H9 (cell line): ENCODE data around the gene IMPDH1. TPM values are rescaled to one million over a fixed set of nuclear protein-coding genes. Genes with fewer than 3 reads are reported as not detected.
A peak's percentile ranks its signal among the peaks of the same experiment; 100 is the strongest.

Source experiments
- DNase-seq: peaks from one replicate; pipeline ENCODE4 v3.0.0-alpha.2; 2017
- H2AFZ ChIP-seq: one replicate; pipeline ENCODE4 v1.6.1; 2013; ENCODE audit warnings: mild to moderate bottlenecking, low read length, control low read depth, moderate library complexity
- H2AK5ac ChIP-seq: 2 replicates; pipeline ENCODE4 v1.6.1; 2013; ENCODE audit warnings: low read length, control low read depth, mixed read lengths; ENCODE audit not compliant: insufficient read length
- H2BK120ac ChIP-seq: one replicate; pipeline ENCODE4 v1.6.1; 2013; ENCODE audit warnings: low read depth, mild to moderate bottlenecking, low read length, control low read depth, inconsistent platforms; ENCODE audit not compliant: poor library complexity, severe bottlenecking
- H2BK12ac ChIP-seq: 2 replicates; pipeline ENCODE4 v1.6.1; 2013; ENCODE audit warnings: low read length, control low read depth, mixed read lengths, low read depth; ENCODE audit not compliant: insufficient read length
- H2BK15ac ChIP-seq: 2 replicates; pipeline ENCODE4 v1.6.1; 2013; ENCODE audit warnings: low read depth, low read length, control low read depth
- H2BK20ac ChIP-seq: one replicate; pipeline ENCODE4 v1.6.1; 2013; ENCODE audit warnings: low read depth, mild to moderate bottlenecking, low read length, control low read depth, inconsistent platforms; ENCODE audit not compliant: poor library complexity, severe bottlenecking
- H2BK5ac ChIP-seq: 2 replicates; pipeline ENCODE4 v1.6.1; 2013; ENCODE audit warnings: low read length, control low read depth, mixed read lengths; ENCODE audit not compliant: insufficient read length
- H3K14ac ChIP-seq: 2 replicates; pipeline ENCODE4 v1.6.1; 2013; ENCODE audit warnings: low read length, control low read depth; ENCODE audit not compliant: insufficient read depth
- H3K18ac ChIP-seq: 2 replicates; pipeline ENCODE4 v1.6.1; 2013; ENCODE audit warnings: low read depth, mild to moderate bottlenecking, mixed read lengths, low read length, control low read depth; ENCODE audit not compliant: insufficient read length
- H3K23ac ChIP-seq: 2 replicates; pipeline ENCODE4 v1.6.1; 2013; ENCODE audit warnings: low read length, control low read depth, mixed read lengths, low read depth; ENCODE audit not compliant: insufficient read length
- H3K23me2 ChIP-seq: 2 replicates; pipeline ENCODE4 v1.6.1; 2013; ENCODE audit warnings: low read depth, mild to moderate bottlenecking, mixed read lengths, low read length, control low read depth; ENCODE audit not compliant: insufficient read length, poor library complexity, severe bottlenecking
- H3K27ac ChIP-seq: 2 replicates; pipeline ENCODE4 v1.5.1; 2013; ENCODE audit warnings: low read length, control low read depth, mixed read lengths, low read depth; ENCODE audit not compliant: insufficient read length
- H3K27me3 ChIP-seq: 2 replicates; pipeline ENCODE4 v1.6.1; 2013; ENCODE audit warnings: low read length, control low read depth, inconsistent platforms; ENCODE audit not compliant: insufficient read depth
- H3K4ac ChIP-seq: 2 replicates; pipeline ENCODE4 v1.6.1; 2013; ENCODE audit warnings: low read depth, mild to moderate bottlenecking, control low read depth, inconsistent platforms, low read length, moderate library complexity
- H3K4me1 ChIP-seq: 2 replicates; pipeline ENCODE4 v1.6.1; 2013; ENCODE audit warnings: low read length, control low read depth, inconsistent platforms; ENCODE audit not compliant: insufficient read depth
- H3K4me2 ChIP-seq: 2 replicates; pipeline ENCODE4 v1.6.1; 2013; ENCODE audit warnings: low read length, control low read depth, mixed read lengths; ENCODE audit not compliant: insufficient read length, insufficient read depth
- H3K56ac ChIP-seq: 2 replicates; pipeline ENCODE4 v1.6.1; 2013; ENCODE audit warnings: low read depth, mild to moderate bottlenecking, mixed read lengths, low read length, control low read depth; ENCODE audit not compliant: insufficient read length
- H3K79me1 ChIP-seq: 2 replicates; pipeline ENCODE4 v1.6.1; 2013; ENCODE audit warnings: low read depth, mild to moderate bottlenecking, moderate library complexity, low read length, control low read depth, inconsistent platforms; ENCODE audit not compliant: insufficient read depth, poor library complexity, severe bottlenecking
- H3K79me2 ChIP-seq: 2 replicates; pipeline ENCODE4 v1.6.1; 2013; ENCODE audit warnings: low read length, control low read depth, inconsistent platforms; ENCODE audit not compliant: insufficient read depth
- H3K9ac ChIP-seq: 2 replicates; pipeline ENCODE4 v1.6.1; 2013; ENCODE audit warnings: low read length, control low read depth, mixed read lengths; ENCODE audit not compliant: insufficient read length; ENCODE audit errors: extremely low read depth
- H3K9me3 ChIP-seq: one replicate; pipeline ENCODE4 v1.6.1; 2013; ENCODE audit warnings: low read depth, low read length, inconsistent platforms; ENCODE audit not compliant: control insufficient read depth
- H3T11ph ChIP-seq: one replicate; pipeline ENCODE4 v1.6.1; 2013; ENCODE audit warnings: mild to moderate bottlenecking, low read length, control low read depth, inconsistent platforms
- H4K20me1 ChIP-seq: one replicate; pipeline ENCODE4 v1.6.1; 2013; ENCODE audit not compliant: control insufficient read depth, insufficient read length, insufficient read depth
- H4K5ac ChIP-seq: 2 replicates; pipeline ENCODE4 v1.6.1; 2013; ENCODE audit warnings: low read depth, mild to moderate bottlenecking, mixed read lengths, low read length, control low read depth; ENCODE audit not compliant: insufficient read length
- H4K8ac ChIP-seq: replicated peaks from 2 replicates; pipeline ENCODE4 v1.6.1; 2013; ENCODE audit warnings: low read length, control low read depth, mixed read lengths, low read depth; ENCODE audit not compliant: insufficient read length
- H4K91ac ChIP-seq: 2 replicates; pipeline ENCODE4 v1.6.1; 2013; ENCODE audit warnings: low read depth, mild to moderate bottlenecking, moderate library complexity, mixed read lengths, low read length, control low read depth; ENCODE audit not compliant: insufficient read length
- H3K27ac Mint-ChIP-seq, 3 experiments: 2 replicates in 2 of 3; 3 replicates in 1 of 3; pipeline ENCODE4 v1.8.0; 2020 to 2021; ENCODE audit warnings: mixed read lengths in 3 of 3, mild to moderate bottlenecking in 1 of 3, moderate library complexity in 1 of 3
- H3K27me3 Mint-ChIP-seq: 2 replicates; pipeline ENCODE4 v1.8.0; 2021; ENCODE audit warnings: low read depth, mild to moderate bottlenecking, moderate library complexity, mixed read lengths
- H3K36me3 Mint-ChIP-seq, 3 experiments: 2 replicates in 2 of 3; 3 replicates in 1 of 3; pipeline ENCODE4 v1.8.0; 2020 to 2021; ENCODE audit warnings: low read depth in 3 of 3, mixed read lengths in 3 of 3; ENCODE audit not compliant: insufficient read depth in 1 of 3
- H3K4me1 Mint-ChIP-seq, 2 experiments: 2 replicates each; pipeline ENCODE4 v1.8.0; 2020; ENCODE audit warnings: mixed read lengths in 2 of 2
- H3K4me3 Mint-ChIP-seq, 2 experiments: 2 replicates in 1 of 2; 3 replicates in 1 of 2; pipeline ENCODE4 v1.8.0; 2020 to 2021; ENCODE audit warnings: mild to moderate bottlenecking in 2 of 2, mixed read lengths in 2 of 2, moderate library complexity in 1 of 2
- H3K9me3 Mint-ChIP-seq, 2 experiments: 2 replicates in 1 of 2; 3 replicates in 1 of 2; pipeline ENCODE4 v1.8.0; 2020; ENCODE audit warnings: mild to moderate bottlenecking in 2 of 2, mixed read lengths in 2 of 2, moderate library complexity in 1 of 2
- WGBS: extraction: QIAGEN DNeasy Blood & Tissue Kit; methylation state at CpG from one replicate; pipeline ENCODE4 v1.1.7; 2013; ENCODE audit warnings: missing lambda C conversion rate, low lambda C conversion rate, mixed read lengths; ENCODE audit not compliant: insufficient read length; ENCODE audit errors: extremely low coverage; 5-methylcytosine and 5-hydroxymethylcytosine counted together
- total RNA-seq: library from RNA; stranded (reverse); gene quantifications from 2 replicates; pipeline ENCODE4 v1.2.1, GENCODE V29; 2021
- TF ChIP-seq, protein P1 (sequence below): fragments of 200-600 bp; sonication (generic); conservative IDR thresholded peaks from 3 replicates; pipeline ENCODE4 v1.8.0; 2021; ENCODE audit warnings: antibody characterized with exemption, mild to moderate bottlenecking

IMPDH1 gene
- total RNA-seq, 1 experiment from 2014 or later = 35.2 TPM

DNA sequence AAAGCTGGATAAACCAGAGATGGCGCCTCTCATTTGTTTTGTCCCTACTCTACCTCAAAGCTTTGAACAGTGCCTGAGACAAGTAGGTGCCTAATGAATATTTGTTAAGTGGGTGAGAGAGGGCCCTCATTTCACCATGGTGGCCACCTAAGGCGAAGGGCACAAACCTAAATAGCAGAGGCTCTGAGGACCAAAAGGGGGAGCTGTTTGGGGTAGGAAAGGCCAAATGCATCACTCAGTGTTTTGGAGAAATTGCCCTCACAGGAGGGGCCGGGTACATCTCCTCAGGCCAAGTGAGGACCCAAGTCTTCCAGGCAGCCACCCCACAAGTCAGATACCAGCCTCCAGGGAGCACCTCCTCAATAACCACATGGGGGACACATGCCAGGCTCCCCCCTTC is 14.0 kb downstream of the IMPDH1 start:
- no peak overlapping the region for H2AFZ ChIP-seq
- no peak overlapping the region for H2BK15ac ChIP-seq
- H3K4me2 ChIP-seq = no peak overlapping the region
- H3K79me2 ChIP-seq = no peaks in the 10 kb centered on the region
- no peak overlapping the region for H3T11ph ChIP-seq
- H3K14ac ChIP-seq = no peak overlapping the region
- no peak overlapping the region for H2BK12ac ChIP-seq
- H3K4me1 ChIP-seq = no peaks in the 10 kb centered on the region
- DNase-seq = no peak
- H3K23me2 ChIP-seq = no peaks in the 10 kb centered on the region
- no peak overlapping the region for H2AK5ac ChIP-seq
- H4K5ac ChIP-seq = no peak overlapping the region
- H3K9ac ChIP-seq = no peak overlapping the region
- H2BK120ac ChIP-seq = no peak overlapping the region
- no peak overlapping the region for H3K4ac ChIP-seq
- H4K91ac ChIP-seq = no peak overlapping the region
- TF ChIP-seq, protein P1, sequence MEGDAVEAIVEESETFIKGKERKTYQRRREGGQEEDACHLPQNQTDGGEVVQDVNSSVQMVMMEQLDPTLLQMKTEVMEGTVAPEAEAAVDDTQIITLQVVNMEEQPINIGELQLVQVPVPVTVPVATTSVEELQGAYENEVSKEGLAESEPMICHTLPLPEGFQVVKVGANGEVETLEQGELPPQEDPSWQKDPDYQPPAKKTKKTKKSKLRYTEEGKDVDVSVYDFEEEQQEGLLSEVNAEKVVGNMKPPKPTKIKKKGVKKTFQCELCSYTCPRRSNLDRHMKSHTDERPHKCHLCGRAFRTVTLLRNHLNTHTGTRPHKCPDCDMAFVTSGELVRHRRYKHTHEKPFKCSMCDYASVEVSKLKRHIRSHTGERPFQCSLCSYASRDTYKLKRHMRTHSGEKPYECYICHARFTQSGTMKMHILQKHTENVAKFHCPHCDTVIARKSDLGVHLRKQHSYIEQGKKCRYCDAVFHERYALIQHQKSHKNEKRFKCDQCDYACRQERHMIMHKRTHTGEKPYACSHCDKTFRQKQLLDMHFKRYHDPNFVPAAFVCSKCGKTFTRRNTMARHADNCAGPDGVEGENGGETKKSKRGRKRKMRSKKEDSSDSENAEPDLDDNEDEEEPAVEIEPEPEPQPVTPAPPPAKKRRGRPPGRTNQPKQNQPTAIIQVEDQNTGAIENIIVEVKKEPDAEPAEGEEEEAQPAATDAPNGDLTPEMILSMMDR = peak; percentile 51
- H3K79me1 ChIP-seq = no peaks in the 10 kb centered on the region
- H3K23ac ChIP-seq = no peak overlapping the region
- no peaks in the 10 kb centered on the region for H3K27me3 ChIP-seq
- Mint-ChIP-seq H3K4me1 (peaks cover 0 to under 1% of the 10 kb centered on the region in 2 experiments; a peak in 1 of 4 replicates), H3K27ac (no peak overlapping the region), H3K36me3 (peaks cover 8 to 22% (median 15%) of the 10 kb centered on the region in 3 experiments), H3K4me3 (no peak overlapping the region), H3K9me3 (no peaks in the 10 kb centered on the region), H3K27me3 (no peaks in the 10 kb centered on the region)
- H3K9me3 ChIP-seq = no peaks in the 10 kb centered on the region
- WGBS = no CpG with 5 or more reads among the region's 3 CpGs
- no peak overlapping the region for H3K27ac ChIP-seq
- no peak overlapping the region for H2BK5ac ChIP-seq
- H2BK20ac ChIP-seq = no peak overlapping the region
- no peak overlapping the region for H3K56ac ChIP-seq
- H4K8ac ChIP-seq = no peak overlapping the region
- no peak overlapping the region for H3K18ac ChIP-seq
- H4K20me1 ChIP-seq = no peaks in the 10 kb centered on the region
